NCI-H1417 treated with DMSO at 0.1 percent for 48 hours (cell line): Measurements from ENCODE around the gene KIAA0232.
"Not testable (repeated sequence)": the region's sequence is repeated elsewhere in the genome, so short reads cannot be mapped to it uniquely, and the experiment has no call there.

ENCODE experiments used
- DNase-seq: peaks from one replicate; lab custom pipeline; 2025; lab: John Stamatoyannopoulos, UW

Gene KIAA0232

DNA sequence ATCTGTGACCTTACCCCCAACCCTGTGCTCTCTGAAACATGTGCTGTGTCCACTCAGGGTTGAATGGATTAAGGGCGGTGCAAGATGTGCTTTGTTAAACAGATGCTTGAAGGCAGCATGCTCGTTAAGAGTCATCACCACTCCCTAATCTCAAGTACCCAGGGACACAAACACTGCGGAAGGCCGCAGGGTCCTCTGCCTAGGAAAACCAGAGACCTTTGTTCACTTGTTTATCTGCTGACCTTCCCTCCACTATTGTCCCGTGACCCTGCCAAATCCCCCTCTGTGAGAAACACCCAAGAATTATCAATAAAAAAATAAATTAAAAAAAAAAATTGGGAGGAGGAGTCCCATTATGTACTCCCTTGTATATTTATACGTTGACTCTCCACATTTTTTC, 26.2 kb upstream of the KIAA0232 start:
- not testable (repeated sequence) for DNase-seq

DNA sequence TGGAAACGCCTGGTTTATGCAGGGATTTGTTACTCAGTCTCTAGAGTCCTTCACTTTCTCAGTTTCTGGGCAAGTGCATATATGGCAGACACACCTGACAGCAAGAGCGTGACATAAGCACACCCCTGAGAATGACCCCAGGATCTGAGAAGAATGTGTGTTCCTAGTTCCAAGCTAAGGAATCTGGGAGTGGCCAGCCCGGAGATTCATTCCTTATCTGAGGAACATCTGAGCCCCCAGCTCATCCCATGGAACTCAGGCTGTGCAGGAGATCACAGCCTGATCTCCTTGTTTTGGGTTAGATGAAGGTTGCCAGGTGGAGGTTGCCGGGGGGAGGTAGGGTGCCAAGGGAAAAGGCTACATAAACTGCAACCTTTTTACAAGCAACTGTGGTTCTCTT, 23.8 kb upstream of the KIAA0232 start:
- DNase-seq: no peak

DNA sequence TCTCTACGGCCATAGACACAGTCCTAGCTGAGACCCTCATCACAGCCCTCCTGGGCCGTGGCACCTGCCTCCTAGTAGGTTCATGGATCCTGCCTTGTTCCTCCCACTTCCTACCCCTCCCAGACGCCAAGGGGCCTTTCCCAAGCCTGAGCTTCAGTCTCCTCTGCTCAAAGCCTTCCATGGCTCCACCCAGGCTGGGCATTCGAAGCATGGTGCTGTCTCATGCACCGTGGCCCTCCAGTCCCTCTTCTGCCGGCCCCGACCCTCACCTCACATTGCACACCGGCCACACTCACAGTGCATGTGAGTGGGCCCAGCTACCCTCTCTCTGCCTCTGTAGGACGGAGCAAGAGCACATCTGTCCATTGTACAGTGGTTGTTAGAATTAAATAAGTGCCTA, 21.7 kb upstream of the KIAA0232 start:
- DNase-seq: no peak

DNA sequence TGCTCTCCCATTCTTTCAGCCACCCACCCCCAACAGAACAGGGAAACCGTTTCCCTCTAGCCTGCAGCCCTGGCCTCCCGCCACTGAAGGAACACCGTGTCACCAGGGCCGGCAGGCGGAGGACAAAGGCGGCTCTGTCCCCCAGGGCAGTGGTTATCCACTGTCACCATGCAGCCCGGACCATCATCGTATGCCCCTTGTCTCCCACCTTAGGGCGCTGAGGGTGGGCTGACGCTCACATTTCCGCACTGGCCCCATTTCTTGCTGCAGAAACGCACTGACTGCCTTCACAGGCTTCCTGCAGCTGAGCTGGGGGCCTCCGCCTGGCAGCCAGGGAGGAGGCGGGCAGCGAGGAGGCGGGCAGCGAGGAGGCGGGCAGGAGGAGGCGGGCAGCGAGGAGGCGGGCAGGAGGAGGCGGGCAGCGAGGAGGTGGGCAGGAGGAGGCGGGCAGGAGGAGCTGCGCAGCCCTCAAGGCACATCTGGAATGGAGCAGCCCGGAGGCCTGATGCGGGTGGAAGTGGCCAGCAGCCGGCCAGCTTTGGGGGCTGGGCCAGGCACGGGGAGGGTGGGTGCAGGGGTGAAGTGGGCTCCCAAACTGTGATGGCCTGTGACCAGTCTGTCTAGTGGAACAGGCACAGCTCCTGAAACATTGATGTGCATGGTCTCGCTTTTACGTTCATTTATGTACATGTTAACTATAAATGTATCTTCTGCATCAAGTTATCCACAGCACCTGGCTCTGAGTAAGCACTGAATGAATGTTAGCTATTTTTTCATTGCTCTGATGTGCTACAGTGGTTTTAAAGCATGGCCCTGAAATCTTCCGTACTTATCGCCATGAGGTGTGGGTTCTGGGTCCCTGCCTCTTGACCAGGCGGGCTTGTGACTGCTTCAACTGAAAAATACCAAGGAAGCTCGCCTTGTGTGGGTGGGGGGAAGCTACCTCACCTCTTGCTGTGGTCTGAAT, 20.6 kb upstream of the KIAA0232 start:
- no peak for DNase-seq

DNA sequence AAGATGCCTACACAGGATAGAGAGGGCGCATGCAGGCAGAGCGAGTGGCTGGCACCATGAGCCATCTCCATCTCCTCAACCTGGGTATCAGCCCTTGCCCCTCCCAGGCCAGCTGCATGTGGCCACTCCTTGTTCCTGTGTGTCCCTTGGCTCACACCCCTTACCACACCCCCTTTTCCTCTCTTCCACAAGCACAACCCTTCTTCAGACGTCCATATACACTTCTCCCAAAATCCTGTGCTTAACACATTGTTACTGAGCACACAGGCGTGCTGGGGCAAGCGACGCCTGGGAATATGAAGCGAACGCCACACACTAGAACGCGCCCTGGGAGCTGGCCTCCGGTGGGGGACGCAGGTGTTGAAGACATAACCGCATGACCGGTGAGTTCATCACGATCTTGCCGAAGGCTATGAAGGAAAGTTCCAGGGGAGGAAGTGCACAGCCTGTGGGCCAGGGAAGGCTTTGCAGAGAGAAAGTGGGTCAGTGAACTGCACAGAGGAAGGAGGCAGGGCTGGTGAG, 19.1 kb upstream of the KIAA0232 start:
- no peak for DNase-seq

DNA sequence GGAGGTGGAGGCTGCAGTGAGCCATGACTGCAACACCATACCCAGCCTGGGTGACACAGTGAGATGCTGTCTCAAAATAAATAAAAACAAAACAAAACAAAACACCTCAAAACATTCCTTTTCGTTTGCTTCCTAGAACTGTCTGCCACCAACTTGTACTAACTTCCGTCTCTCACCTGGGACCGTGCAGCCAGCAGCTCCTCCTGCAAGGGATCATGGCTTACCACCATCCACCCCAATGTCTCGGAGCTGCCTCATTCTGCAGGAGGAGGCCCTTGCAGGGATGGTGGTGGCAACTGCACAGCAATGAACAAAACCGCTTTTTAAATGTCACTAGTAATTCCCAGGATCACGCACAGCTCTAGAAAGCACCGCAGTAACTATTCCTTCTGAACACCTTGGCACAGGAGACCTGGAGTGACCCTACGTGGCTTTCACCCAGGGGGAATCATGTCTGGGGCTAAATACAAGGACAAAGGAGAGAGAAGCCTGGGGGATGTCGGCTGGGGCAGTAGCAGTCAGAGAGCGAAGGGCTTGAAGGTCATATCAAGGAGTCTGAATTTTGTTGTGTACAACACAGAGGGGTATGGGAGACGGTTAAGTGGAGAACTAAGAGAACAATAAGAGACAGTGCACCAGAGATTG, 17.4 kb upstream of the KIAA0232 start:
- no peak for DNase-seq

DNA sequence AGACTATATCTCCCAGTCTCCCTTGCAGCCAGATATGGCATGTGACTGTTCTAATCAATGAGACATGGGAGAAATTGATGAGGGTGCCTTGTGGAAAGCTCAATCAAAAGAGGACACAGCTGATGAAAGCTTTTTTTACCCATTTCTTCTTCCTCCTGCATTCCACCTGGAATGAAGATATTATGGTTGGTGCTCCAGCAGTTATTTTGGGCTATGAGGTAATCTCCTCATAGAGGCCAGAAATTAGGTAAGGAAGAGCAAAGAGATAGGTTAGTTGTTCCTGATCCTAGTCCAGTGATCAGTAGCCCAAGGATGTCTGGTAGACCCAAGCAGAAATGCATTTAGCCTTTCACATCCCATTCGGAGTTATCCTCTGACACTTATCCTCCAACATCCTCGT, 16.8 kb upstream of the KIAA0232 start:
- no peak for DNase-seq

DNA sequence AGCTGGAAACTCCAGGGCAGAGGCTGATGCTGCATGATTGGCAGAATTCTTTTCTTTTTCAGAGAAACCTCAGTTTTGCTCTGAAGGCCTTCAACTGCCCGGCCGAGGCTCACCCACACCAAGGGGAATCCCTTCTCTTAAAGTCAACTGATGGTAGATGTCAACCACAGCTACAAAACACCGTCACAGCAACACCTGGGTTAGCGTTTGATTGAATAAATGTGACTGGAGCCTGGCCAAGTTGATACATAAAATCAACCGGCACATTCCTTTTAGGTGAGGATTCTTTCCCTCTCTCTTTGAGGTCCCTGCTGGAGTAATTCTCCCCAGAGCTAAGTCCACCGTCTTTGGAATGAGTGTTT, 15.2 kb upstream of the KIAA0232 start:
- DNase-seq: no peak

DNA sequence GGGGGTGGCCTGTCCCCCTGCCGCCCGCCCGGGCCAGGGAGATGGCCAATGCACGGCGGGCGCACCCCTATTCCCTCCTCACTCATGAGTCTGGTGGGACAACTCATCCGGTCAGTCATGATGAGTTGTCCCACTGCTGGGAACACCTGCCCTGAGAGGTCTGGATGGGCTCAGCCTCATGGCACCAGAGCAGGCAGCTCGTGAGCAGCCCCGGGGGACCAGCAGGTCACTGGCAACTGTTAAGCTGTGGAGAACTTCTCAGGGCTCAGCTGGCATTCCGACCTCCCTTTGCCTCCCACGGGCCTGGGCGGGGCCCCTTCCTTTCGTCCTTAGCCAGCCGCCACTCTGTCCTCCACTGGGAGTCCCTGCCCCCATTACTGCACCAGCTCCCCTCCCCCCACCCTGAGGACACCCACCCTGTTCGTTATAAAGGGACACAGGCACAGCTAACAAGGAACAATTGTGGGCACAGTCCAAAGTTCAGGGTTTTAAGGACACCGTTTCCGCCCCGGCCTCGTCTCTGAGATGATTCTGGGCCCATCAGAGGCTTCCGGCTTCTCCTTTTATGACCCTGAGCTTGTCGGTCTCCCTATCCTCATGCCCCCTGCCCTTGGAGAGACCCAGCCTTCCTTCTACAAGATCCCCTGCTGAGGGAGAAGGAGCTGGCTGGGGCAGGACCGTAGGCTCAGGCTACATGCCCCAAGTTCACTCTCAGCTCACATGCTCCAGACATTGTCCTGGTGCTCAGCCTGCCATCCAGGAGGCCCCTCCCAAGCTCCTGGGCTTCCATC, 14.6 kb upstream of the KIAA0232 start:
- DNase-seq: no peak

DNA sequence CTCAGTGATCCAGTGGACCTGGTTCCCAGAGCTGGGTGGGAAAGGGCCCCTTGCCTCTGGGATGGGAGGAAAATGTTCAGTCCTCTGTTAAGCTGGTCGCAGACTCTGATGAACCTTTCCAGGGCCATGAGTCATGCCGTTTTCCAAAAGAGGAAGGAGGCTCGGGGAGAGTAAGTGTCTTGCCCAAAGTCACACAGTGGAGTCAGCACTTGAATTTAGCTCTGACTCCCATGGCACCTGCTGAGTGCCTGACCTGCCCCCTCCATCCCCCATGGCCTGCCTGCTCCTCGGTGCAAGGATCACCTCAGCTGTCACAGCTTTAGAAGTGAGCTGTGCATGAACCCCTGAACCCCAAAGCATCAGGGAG, 14.0 kb upstream of the KIAA0232 start:
- DNase-seq: no peak

DNA sequence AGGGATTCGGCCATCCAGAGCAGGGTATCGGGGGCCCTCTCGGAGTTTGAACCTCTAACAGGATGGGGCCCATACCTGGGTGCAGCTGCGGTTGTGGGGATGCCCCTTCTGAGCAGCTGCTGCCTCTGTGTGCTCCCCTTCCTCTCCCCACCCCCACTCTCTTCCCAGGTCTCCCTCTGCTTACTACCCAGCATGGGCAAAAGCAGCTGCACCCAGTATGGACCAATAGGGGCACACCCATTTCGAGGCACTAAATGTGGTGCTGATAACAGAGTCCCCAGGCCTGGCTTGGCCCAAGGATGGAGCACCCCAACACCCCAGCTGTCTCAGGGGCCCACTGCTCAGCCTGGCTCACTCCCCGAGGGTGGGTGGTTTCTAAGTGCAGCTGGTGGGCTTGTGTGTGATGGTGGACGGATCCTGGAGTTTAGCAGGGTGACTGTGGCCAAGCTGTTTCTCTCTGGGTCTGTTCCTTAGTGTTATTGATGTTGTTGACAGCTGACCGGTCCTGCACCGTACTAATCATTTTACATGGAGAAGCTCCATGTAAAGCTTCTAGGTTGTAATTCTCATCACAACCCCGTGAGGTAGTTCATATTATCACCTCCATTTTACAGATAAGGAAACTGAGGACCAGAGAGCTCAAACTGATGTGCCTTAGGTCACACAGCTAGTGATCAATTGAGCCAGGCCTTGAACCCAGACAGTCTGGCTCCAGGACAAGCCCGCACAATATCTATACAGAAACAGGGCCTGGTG, 13.1 kb upstream of the KIAA0232 start:
- DNase-seq: no peak

DNA sequence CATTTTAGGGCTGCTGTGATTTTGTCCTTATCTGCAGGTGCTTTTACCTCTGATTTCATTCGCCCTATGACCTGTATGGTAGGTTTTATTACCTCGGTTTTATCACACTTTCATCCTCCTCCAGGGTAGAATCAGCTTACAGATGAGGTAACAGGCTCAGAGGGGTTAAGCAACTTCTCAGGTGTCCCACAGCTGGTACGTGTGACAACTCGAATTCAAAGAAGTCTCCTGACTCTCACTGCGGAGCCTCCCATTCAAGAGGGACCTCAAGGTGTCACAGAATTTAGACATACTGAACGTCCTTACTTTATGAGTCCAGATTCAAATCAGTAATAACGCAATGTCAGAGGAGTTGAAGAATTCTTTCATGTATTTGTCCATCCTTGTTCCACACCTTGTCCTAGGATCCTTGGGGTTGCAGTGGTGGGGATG, 12.5 kb upstream of the KIAA0232 start:
- DNase-seq: no peak

DNA sequence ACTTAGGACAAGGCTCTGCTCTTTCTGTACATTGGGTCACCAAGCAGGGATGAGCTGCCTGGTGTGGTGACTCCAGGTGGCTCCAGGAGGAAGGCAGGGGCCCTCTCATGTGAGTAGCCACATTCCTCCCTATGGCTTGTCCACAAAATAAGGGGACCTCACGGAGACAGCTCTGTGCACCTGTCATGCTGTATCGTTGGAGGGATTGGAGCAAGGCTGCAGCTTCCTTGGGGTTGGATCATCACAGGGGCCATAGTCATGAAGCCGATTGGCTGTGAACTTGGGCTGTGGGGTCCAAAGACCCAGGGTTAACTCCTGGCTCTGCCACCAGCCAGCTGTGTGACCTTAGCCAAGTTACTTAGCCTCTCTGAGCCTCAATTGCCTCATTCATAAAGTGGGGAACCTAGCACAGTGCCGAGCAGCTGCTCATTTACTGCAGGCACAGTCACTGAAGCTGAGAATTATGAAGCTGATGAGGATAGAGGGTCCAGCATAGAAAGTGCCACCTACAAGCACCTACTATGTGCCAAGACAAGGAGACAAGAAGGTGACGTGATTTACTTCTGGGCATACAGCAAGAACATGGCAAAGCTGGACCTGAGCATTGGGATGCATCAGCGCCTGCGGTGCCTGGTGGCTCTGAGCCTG, 11.8 kb upstream of the KIAA0232 start:
- DNase-seq: no peak

DNA sequence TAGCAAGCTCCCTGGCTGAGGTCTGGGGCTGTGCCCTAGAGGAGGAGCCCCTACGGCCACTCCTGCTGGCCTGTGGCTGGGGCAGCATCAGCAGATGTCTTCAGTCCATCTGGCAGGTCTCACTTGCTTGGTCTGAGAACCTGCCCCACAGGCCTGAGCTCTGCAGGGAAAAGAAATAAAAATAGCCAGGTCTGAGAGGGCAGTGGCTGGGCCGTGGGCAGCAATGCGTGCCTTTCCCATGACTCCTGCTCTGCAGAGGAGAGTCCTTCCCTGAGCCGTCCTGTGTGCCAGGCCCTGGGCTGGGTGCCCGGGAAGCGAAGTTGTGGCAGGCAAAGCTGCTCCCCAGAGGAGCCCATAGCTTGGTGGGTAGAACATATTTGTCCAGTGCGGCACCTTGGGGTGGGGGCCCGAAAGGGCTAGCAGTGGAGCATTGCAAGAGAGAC, 11.3 kb upstream of the KIAA0232 start:
- DNase-seq: no peak

DNA sequence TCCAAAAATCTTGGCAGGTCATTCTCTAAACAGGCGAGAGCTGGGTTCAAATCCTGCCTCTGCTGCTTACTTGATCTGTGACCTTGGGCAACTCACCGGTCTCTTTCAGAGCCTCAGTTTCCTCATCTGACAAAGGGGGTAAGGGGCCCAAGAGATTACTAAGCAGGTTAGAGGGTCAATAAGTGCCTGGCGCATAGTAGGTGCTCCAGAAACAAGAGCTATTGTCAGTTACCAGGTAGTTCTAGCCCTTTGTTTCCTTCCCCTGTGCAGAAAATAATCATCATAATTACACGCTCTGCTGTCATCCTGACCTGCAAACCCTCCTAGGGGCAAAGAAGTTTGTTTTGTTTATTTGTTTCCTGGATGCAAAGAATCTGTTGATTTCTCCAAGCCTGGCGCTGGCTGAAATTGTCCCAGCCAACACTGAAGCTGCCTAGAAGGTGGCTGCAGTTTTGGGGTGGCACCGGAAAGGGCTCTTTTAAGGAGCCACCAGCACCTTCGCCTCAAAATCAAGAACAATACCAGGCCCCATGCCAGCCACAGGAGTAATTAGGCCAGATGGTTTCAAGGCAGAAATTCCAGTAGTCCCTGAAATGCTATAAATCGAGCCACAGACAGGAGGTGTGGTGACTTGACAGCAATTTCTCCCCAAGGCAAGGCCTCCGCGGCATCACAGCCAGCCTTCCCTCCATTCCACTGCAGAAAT, 10.2 kb upstream of the KIAA0232 start:
- no peak for DNase-seq

DNA sequence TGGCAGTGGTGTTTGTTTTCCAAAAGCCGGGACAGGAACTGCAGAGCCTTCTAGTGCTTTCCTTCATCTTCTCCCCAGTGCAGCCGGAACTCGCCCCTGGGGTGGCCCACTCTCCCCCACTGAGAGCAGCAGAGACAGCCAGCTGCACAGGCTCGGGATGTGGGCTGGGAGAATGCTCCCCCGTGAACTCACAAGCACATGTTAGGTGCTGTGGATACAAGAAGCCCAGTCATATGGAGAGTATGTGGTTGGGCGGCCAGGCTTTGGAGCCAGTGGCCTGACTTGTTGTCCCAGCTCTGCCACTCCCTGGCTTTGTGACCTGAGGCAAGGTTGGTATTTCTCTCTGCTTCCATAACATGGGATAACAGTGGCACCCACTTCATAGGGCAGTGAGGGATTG, 9.4 kb upstream of the KIAA0232 start:
- DNase-seq: no peak

DNA sequence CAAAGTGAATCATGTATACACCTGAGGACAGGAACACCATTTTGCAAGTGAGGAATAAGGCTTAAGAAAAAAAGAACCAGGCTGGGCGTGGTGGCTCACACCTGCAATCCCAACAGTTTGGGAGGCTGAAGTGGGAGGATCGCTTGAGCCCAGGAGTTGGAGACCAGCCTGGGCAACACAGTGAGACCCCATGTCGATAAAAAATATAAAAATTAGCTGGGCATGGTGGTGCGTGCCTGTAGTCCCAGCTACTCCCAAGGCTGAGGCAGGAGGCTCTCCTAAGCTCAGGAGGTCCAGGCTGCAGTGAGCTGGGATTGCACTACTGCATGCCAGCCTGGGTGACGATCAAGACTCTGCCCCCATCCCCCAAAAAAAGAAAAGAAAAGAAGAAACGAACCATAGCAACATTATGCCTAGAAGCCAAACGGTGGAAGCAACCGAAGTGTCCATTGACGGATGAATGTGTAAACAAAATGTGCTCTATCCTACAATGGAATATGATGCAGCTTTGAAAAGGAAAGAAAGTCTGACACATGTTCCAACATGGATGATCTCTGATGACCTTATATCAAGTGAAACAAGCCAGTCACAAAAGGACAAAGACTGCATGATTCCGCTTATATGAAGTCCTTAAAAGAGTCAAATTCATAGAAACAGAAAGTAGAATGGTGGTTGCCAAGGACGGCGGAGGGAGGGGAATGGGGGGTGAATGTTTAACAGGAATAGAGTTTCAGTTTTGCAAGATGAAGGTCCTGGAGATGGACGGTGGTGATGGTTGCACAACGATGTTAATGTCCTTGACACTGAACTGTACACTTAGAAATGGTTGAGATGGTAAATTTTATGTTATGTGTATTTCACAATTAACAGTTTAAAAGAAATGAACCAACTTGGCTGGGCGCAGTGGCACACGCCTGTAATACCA, 8.6 kb upstream of the KIAA0232 start:
- no peak for DNase-seq

DNA sequence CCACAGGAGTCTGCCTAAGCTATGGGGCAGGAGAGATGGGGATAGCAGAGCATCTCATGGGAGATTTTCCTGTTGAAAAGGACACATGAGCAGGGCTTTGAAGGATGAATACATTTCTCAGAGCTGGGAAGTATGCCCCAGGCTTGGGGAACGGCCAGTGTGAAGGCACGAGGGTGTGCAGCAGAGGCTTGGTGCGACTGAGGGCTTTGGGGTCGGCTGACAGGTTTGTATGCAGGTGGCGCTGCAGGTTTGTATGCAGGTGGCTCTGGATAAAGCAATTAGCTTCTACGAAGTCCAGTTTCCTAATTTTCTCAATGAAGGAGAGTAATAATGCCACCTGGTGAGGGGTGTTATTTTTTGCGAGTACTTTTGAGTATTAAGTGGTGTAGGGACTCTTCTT, 6.8 kb upstream of the KIAA0232 start:
- no peak for DNase-seq

DNA sequence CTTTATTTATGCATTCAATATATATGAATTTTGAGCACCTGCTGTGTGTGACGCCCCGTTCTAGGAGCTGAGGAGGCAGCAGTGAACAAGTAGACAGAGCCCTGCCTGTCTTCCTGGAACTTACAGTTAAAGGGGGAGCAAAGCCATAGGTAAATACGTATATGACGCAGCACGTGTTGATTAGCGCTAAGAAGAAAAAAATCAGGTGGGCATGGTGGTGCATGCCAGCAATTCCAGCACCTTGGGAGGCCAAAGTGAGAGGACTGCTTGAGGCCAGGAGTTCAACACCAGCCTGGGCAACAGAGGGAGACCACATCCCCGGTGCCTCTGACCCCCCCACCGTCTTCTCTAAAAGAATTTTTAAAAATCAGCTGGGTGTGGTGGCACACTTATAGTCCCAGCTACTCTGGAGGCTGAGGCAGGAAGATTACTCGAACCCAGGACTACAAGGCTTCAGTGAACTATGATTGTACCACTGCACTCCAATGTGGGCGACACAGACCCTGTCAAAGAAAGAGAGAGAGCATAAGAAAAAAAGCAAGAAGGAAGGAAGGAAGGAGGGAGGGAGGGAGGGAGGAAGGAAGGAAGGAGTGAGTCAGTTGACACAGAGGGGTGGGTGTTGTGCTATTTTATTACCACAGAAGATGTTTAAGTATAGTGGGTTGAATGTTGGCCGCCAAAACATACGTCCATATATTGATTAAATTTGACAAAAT, 5.4 kb upstream of the KIAA0232 start:
- no peak for DNase-seq
